ENCODE data around the gene SCN3B.
"Not testable (repeated sequence)": the region's sequence is repeated elsewhere in the genome, so short reads cannot be mapped to it uniquely, and the experiment has no call there.

SCN3B gene, protein sequence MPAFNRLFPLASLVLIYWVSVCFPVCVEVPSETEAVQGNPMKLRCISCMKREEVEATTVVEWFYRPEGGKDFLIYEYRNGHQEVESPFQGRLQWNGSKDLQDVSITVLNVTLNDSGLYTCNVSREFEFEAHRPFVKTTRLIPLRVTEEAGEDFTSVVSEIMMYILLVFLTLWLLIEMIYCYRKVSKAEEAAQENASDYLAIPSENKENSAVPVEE

DNA sequence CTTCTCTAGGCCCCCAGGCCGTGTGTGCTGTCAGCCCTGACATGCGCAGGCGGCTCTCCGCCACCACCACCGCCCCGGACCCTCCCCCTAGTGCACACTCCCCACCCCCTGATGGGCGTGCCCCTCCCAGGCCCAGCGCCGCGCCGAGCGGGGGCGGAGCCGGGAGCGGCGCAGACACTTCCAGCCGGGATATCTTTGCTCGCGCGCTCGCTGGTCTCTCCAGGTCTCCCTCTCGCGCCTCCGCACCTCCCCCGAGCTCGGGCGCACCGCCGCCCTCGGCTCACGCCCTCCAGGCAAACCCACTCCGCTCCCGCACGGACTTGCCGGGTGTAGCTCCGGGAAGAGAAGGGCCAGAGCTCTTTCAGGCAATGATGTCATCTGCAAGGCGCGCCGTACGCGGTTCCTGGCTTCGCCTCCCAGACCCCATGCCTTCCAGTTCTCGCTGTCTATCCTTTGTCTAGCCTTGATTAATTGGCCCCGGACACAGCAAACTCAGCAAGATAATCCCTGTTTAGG is at the start of gene SCN3B:
SCN3B (minus strand) TSS at position 59 of the 516 bp plus-strand sequence. CDS start 823 bp downstream, outside the sequence.
- no peak for FAIRE-seq

DNA sequence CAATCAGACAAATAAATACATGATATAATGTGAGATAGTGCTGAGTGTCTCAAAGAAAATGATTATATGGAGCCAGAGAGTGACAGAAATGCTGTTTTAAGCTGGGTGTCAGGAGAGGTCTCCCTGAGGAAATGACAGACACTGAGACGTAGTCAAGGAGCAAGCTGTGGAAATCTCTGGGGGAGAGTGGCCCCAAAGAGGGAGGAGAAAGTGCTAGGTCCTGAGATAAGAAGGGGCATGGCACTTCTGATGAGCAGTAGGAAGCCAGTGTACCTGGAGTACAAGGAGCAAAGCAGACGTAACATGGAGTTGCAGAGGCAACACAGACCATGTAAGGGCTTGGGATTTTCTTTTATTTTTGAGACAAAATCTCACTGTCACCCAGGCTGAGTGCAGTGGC is 48.3 kb upstream of the SCN3B start:
- FAIRE-seq = no peak

DNA sequence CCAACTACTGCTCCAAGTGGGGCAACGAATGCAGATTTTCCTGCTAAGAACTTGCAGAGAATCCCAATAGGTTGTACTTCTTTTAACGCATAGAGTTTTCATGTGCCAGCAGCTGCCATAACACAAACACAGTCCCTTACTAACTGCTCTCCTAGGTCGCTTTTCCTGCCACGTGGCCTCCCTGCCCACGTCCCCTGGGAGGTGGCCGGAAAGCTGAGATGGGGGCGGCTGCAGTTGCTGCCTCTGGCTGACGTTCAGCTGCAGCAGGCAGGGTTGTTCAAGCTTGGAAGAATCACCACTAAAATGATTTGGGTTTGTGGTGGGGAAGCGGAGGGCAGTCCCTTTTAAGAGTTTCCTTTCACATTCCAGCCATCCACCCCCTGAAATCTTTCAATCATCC is 47.7 kb upstream of the SCN3B start:
- FAIRE-seq = no peak

DNA sequence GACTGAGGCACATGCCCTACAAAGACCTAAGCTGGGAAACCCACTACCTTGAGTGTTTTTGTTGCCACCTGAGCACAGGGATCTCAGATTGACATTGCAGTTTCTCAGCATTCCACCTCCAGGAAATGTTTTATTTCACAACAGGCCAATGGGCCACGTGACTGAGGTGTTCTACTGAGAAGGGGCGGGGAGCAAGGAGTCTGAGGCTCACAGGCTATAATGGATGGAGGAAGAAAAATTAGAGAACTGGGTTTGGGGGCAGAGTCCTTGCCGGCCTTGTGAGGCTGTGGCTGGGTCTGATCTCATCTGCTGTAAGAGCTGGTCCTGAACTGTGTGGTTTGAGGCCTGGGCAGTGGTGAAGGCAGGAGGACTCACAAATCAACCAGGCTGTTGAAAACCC is 46.3 kb upstream of the SCN3B start:
- FAIRE-seq = no peak

DNA sequence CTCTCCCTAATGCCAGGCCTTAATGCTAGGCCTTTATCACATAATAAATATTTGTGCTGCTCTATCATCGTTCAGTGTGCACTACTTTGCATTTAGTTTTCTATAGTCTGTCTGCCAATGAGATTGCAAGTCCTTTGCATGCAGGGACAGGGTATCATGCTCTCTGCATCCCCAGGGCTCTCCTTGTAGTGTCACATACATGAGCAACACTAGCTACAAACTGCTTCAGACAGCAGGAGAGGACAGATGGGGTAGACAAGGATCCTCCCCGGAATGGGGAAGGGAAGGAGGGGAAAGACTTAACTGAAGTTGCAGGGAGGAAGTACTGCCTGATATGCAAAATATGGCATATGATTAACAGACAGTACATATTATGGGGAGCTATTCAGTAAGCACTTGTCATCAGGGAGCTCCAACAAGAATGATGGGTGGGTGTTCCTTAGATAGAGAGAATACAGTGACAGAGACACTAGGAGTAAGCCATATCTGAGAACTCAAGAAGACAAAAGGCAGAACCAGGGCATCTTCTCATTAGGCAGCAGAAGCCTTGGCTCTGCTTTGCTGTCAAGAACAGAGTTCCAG is 44.2 kb upstream of the SCN3B start:
- no peak for FAIRE-seq

DNA sequence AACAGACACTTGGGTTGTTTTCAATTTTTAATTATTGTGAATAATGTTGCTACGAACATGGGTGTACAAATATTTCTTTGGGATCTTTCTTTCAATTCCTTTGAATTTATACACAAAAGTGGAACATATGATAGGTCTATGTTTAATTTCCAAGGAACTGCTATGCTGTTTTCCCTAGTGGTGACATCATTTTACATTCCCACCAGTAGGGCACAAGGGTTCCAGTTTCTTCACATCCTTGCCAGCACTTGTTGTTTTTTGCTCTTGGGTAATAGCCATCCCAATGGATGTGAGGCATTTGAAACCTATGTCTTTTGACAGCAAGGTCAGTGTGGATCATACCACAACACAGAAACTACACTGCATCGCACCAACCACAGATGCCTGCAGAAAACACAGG is 41.8 kb upstream of the SCN3B start:
- no peak for FAIRE-seq

DNA sequence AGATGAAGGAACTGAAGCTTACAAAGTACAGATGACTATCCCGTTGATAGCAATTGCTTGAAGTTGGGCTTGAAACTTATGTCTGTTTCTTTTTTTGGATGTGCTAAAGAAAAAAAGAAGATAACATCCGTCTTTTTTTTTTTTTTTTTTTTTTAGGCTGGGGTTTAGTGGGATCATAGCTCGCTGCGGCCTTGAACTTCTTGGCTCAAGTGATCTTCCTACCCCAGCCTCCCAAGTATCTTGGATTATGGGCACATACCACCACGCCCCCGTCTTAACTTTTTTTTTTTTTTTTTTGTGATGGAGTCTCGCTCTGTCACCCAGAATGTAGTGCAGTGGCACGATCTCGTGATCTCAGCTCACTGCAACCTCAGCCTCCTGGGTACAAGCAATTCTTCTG is 40.8 kb upstream of the SCN3B start:
- FAIRE-seq = no peak

DNA sequence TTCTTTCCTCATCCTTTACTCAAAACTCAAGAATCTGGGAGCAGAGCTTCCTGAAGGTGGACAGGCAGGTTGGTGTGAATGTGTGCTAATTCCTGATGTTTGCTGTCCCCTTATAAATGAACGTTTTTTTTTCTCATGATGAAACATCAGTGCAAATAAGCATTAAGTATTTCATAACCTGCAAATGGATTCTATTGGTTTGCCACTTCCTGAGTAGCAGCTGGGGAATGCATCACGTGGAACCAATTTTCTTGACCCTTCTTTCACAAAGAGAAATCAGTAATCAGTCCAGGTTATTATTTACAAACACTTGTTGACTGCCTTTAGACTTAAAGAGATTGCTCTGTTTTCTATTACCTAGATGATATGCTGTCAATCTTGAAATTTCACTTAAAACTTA is 40.1 kb upstream of the SCN3B start:
- no peak for FAIRE-seq

DNA sequence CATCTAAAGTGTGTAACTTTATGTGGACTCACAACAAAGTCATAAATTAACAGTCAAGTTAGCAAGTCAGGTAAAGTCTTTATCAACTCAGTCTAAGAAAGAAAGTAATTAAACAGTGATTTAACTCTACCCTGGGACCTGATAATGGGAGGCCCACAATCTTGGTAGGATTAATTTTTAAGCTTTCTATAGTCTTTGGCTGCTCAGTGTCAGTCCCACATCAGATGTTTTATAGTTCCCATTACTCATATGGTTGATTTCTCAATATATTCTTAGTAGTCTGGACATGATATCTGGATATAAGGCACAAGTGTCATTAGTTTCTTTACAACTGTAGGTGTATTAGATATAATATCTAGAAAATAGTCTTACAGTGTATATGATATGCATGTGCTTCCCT is 38.5 kb upstream of the SCN3B start:
- FAIRE-seq = no peak

DNA sequence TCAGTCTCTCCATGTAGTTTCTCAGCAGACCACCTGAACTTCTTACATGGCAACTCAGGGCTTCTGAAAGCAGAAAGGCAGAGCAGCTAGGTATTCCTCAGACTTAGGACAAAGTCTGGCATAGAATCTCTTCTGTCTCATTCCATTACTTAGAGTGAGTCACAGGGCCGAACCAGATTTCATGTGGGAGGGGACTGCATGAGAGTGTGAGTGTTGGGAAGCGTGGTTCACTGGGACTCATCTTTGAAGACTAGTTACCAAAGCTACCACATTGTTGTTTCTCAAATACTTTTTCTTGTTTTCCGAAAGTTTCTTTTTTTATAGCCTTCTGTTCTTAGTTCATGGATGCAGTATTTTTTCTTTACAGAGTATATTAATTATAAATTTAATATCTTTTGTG is 36.1 kb upstream of the SCN3B start:
- no peak for FAIRE-seq

DNA sequence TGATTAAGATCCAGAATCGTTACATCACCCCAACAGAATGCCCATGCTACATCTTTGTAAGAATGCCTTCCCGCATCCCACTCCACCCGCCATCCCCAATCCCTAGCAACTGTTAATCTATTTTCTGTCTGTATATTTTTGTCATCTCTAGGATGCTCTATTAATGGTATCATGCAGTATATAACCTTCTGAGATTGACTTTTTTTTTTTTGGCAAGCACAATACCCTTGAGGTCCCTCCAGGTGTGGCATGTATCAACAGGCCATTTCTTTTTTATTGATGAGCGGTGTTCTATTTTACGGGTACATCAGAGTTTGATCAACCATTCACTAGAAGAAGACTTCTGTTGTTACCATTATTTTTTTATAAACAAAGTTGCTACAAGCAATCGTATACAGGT is 30.2 kb upstream of the SCN3B start:
- no peak for FAIRE-seq

DNA sequence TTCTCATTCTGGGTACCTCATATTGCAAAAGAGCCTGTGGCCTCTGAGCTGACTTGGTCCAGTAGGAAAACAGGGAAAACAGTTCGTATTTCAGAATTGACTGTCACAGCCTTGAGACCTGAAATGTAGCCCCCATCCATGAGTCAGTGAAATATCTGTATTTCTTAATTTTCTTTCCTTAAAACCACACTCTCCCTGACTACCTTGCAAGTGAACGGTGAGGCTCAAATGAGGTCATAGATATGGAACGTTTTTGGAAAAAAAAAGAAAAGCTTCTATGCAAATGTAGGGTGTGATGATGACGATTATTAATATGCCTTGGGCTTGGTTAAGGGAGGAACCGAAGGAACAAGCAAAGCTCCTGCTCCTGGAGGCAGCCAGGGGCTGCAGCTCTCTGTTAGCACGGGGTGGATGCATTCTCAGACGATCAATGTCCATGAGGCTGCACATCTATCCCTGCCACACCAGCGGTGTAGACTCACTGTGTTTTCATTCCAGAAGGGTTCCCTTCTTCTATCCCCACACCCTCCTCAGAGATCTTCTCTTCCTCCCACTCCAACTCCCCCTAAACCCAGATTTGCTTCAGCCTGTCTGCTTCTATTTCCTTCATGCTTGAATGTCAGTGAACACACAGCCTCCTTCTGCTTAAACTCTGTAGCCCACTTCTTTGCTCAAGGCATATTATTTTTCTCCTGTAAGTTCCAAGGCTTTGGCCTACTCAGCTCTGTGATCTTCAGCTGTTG is 29.2 kb upstream of the SCN3B start:
- no peak for FAIRE-seq

DNA sequence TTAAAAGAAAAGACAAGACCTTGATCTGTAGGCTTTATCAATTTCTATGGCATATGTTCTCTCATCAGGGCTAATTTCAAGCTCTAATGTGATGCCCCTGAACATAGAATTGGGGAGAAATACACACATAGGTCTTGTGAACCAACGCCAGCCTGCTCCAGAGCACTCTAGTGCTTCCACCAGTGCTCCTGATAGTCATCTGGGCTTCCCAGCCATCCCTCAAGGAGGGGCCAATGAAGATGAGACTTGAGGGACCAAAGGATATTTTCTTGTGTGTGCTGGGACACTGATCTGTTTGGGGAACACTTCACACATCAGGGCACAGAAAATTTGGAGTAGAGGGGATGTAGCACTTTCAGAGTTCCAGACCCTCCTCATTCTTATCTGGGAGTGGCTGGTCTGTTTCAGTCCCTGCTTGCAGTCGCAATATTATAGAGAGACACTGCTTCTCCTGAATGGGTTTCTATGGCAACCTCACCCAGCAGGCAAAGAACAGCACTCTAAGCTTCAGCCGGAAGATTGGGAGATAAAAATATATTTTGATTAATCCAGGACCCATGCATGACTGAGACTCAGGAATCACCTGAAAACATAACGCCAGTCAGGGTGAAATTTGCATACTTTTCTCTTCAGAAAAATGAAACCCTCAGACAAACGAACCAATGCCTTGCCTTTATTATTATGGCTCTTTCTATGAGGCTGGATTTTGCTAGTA is 28.4 kb upstream of the SCN3B start:
- FAIRE-seq = no peak

DNA sequence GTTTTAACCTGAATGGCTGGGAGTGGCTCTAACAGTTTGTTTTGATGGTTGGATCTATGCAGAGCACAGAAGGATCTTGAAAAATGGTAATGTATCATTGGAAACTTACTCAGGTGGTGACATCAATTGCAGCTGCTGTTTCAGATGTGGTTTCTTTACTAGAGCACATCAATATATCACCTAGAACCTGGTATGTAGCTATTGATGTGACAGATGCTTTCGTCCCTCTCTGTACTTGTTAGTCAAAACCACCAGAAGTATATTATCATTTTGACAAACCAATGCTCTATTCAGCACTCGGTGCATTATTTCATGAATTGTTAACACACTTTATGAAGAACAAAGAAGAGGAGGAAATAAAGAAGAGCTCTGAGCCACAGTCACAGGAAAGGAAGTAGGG is 26.6 kb upstream of the SCN3B start:
- no peak for FAIRE-seq

DNA sequence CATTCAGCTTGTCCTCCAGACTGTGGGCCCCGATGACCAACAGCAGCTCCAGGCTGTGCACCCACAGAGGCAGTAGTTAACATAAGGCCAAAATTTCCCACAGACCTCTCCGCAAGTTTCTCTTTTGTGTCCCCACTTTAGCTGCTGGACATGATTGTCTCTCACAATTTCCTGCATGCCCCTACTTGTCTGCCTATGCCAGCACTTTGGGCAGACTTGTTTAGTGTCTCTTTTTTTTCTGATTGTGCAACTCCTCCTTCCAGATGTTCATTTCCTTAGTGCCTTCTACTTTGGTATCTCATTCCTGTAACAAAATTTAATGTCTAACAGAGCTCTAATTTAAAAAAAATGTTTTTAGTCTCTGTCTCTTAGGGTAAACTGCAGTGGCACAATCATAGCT is 23.8 kb upstream of the SCN3B start:
- no peak for FAIRE-seq

DNA sequence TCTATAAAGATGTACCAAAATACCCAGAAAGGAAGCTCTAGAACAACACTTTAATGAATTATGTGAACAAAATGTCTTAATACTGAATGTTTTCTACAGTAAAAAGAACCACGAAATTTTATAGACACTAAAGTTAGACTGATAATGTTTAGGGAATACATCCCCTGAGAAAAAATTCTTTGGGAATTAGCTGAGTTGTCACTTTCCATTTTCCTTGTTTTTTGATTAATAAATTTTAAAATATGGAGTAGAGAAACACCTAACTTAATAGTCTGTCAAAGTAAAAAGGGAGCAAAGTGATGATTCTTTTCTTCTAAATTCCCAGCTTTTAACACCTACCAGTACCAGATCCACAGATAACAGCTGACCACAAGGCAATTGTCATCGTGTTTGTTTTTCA is 23.1 kb upstream of the SCN3B start:
- no peak for FAIRE-seq

DNA sequence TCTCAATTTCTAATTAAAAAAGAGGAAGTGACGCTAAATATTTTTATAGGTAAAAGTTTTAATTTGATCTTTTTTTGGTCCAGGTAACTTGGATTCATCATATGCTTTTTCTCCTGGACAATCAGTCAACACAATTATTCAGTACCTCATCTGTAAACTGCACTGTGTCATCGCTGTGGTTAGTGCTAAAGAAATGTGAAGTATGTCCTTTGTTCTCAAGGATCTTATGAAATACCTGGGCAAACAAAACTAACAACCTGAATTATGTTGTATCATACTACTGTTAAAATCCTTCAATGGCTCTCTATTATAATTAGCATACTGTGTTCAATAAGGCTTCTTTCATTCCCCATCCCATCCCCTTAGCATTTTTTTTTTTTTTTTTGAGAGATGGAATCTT is 19.9 kb upstream of the SCN3B start:
- FAIRE-seq = no peak

DNA sequence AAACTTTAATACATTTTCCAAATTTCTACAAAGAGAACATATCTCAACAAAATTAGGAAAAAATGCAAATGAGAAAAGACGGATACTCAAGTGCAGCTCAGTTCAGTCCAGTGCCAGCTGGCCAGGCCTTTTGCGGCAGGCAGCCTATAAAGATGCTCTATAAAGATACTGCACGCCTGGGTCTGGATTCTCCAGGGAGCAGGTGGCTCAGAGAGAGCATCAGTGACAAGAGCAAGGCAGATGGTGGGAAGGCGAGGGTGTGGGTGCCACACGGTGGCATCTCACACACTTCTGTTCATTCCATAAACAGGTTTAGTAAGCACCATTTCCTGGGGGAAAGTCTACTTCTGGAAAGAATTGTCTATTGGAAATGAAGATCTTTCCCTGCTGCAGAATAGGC is 18.1 kb upstream of the SCN3B start:
- FAIRE-seq = no peak

DNA sequence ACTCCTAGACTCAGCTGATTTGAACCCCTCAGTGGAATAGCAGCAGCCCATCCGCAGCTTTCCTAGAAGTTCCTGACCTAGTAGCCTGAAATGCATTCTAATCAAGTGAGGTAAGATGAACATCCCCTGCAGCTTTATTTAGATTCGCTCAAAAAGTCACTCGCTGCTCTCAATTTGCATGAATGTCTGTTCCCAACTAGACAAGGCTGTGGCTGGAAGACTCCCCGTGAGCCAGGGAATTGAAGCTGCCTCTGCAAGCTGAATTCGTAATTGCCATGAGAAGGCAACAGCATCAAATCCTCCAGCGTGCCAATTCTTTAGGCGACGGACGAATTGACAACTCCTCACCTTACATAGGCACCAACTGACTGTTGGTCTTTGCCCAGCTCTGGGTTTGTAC is 17.1 kb upstream of the SCN3B start:
- FAIRE-seq = no peak

DNA sequence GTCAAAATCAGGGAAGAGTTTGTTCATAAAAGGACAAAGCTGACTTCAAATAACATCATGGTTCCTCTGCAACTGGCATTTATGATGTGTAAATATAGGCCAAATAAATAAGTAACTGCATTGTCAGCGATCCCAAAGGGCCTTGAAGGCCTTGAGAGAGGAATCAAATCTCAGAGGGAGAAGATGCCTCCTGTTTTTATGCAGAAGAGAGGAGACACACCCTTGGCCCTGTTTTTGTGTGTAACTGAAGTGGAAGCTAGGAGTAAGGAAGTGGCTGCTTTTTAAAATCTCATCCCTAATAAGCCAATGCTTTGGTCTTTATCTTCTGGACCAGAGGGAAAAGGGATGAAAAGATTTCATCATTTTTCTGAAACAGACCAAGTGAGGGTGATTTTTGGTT is 15.7 kb upstream of the SCN3B start:
- no peak for FAIRE-seq

DNA sequence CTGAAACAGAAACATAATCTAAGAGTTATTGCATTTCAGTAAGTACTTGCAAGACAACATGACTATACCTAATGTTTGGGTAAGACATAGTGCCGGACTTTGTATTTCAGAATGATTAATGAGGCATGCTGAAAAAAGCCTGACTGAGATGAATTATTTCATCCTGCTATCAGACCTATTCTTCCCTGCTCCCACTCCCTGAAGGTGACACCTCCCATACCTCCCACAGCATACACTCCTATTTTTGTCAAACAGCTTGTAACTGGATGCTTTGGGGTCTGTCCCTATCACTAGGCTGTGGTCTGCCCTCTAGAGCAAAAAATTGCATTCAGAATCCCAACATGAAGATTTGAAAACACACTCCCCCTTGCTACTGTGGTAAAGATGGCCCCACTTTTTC is 10.9 kb upstream of the SCN3B start:
- no peak for FAIRE-seq

DNA sequence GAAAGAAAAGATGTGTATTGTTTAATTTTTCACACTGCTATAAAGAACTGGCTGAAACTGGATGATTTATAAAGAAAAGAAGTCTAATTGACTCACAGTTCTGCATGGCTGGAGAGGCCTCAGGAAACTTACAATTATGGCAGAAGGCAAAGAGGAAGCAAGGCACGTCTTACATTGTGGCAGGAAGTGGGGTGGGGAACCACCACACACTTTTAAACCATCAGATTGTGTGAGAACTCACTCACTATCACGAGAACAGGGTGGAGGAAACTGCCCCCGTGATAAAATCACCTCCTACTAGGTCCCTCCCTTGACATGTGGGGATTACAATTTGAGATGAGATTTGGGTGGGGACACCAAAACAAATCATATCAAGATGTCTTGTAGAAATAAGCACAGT is 5.5 kb upstream of the SCN3B start:
- not testable (repeated sequence) for FAIRE-seq

DNA sequence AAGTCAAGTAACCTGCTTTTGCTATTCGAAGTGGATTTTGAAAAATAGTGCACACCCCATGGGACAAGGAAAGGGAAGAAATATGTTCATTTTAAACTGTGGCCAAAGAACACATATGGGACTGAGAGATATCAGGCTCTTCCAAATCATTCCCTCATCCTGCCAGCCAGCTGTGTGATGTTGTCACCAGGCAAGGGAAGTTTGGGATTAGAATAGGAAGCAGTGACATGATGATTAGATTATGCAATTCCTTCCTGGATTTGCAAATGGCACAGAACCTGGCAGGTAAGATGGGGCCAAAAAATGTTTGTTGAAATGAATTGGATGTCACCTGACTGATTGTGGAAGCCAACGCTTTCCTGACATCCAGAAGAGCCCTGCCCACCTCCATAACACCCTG is 4.9 kb upstream of the SCN3B start:
- no peak for FAIRE-seq
